ENCODE results near the gene DPM3. TPM values are rescaled to one million over a fixed set of nuclear protein-coding genes. Genes with fewer than 3 reads are reported as not detected.
A peak's percentile ranks its signal among the peaks of the same experiment; 100 is the strongest.
"Not testable (repeated sequence)": the region's sequence is repeated elsewhere in the genome, so short reads cannot be mapped to it uniquely, and the experiment has no call there.

Gene DPM3
- total RNA-seq, 2 donors from 2014 or later: 26.4 to 40.8 TPM

DNA sequence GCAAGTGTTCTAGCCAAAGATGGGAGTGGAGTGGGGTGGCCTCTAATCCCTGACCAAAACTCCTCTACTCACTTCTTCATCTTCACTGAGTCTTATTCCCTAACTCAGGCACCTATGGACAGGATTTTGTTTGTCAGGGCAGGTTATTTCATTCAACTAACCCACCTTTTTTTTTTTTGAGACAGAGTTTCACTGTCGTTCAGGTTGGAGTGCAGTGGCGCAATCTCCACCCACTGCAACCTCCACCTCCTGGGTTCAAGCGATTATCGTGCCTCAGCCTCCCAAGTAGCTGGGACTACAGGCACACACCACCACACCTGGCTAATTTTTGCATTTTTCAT is 27.7 kb upstream of the DPM3 start:
- Mint-ChIP-seq H3K36me3 (peaks cover 11 to 13% of the 10 kb centered on the region in 2 donors), H3K27ac (peak overlapping the region in 1 of 2 donors; percentile 72)
- not testable (repeated sequence) for ATAC-seq; H3K9me3 Mint-ChIP-seq; DNase-seq (ENCODE audit: low spot score in 2 of 2)

DNA sequence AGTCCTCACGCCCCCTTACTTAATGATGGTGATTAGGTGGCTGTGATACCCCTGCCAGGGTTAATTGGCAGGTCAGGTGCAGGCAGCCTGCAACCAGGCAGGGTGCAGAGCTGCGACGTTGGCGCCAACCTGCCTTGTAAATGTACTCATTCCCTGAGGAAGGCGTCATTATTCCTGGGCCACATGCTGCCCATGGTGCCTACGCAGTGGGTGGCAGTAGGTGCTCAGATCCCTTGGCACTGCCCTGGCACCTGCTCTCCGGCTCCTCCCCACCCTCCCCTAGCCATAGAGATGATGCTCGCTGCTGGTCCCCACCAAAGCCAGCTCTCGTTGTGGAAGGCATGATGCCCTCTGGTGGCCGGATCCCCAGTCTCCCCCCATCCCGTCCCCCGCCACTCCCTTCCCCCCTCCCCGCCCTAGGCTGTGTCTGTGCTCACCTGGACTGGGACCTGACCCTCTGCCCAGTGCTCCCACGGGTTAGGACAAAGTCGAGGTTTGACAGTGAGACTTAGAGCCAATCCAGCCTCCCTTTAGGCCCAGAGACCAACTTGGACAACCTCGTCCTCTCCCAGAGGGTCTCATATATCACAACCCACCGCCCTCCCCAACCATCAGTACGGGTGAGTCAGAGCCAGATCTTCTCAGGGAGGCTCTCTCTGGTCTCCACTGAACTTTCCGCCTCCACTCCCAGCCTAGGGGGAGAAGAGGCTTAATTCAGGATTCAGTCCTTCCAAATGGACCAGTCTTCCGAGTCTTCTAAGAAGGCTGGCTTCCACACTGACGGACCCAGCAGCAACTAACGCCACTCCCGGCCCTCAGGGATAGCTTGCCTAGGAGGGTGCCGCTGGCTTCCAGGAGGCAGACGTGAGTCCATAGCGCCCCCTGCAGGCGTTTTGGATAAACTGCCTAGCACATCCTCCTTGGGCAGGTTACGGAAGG is 27.1 kb upstream of the DPM3 start:
- Mint-ChIP-seq H3K36me3 (peaks cover 6% of the 10 kb centered on the region in 2 donors), H3K27ac (peak overlapping the region in 1 of 2 donors; percentile 72), H3K9me3 (no peaks in the 10 kb centered on the region)
- ATAC-seq: peak; percentile 78 to 83
- peak; percentile 84 to 89 for DNase-seq (ENCODE audit: low spot score in 2 of 2)

DNA sequence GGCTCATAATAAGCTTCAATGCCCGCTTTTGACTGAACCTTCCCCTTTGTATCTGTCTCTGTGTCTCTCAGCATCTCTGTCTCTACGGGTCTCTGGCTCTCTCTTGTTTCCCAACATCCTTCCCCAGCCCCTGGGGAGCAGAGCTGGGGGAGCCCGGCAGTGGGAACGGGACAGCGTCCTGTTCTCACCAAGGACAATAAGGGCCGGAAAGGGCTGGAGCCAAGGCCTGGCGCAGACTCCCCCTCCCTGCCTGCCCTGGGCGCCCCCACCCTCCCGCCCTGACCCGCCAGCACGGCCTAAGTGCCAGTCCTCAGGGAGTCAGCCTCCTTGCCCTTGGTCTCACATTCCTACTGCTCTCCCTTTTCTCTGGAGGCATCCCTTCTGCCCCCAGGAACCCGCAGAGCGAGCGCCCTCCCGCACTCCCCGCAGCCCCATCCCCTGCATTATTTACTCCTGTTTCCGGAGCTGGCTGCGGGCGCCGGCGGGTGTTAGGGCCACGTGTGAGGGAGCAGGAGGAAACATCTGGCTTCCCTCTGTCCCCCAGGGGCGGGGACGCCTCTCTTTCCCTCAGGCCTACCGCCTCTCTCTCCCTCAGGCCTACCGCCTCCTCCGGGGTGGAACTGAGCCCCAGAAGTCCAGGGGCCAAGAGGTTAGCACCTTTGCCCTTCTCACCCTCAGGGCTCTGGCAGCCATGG is 26.3 kb upstream of the DPM3 start:
- no peaks in the 10 kb centered on the region for H3K36me3 Mint-ChIP-seq
- peak overlapping the region in 1 of 2 donors; percentile 44 for H3K27ac Mint-ChIP-seq
- H3K9me3 Mint-ChIP-seq: no peaks in the 10 kb centered on the region
- ATAC-seq (no peak), DNase-seq (ENCODE audit: low spot score in 2 of 2) (no peak)

DNA sequence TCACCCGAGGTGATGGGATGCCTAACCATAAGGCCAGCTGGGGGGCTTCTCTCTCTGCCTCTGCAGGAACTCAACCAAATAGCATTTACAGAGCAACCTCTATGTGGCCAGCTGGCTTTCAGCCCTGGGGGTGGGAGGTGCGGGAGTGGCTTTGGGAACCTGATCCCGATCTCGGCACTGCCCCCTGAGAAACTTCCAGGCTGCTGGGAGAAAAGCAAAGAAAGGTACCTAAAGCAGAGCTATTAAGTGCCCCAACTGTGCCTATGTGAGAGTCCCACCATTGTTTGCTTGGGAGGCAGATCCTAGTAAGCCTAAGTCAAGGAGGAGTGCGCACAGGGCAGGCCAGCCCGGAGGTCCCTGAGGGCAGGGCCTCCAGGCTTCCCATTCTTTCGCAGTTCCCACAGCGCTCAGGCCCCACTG is 25.7 kb upstream of the DPM3 start:
- no peaks in the 10 kb centered on the region for H3K36me3 Mint-ChIP-seq
- no peaks in the 10 kb centered on the region for H3K9me3 Mint-ChIP-seq
- DNase-seq (ENCODE audit: low spot score in 2 of 2) (no peak), ATAC-seq (no peak)
- H3K27ac Mint-ChIP-seq: no peak overlapping the region

DNA sequence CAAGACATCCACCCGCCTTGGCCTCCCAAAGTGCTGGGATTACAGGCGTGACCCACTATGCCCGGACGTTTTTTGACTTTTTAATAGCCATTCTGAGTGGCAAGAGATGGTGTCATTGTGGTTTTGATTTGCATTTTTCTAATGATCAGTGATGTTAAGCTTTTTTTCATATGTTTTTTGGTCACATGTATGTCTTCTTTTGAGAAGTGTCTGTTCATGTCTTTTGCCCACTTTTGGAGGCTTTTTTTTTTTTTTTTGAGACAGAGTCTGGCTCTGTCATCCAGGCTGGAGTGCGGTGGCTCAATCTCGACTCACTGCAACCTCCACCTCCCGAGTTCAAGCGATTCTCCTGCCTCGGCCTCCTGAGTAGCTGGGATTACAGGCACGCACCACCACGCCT is 24.3 kb upstream of the DPM3 start:
- H3K27ac Mint-ChIP-seq; DNase-seq (ENCODE audit: low spot score in 2 of 2); H3K36me3 Mint-ChIP-seq; H3K9me3 Mint-ChIP-seq; ATAC-seq: not testable (repeated sequence)

DNA sequence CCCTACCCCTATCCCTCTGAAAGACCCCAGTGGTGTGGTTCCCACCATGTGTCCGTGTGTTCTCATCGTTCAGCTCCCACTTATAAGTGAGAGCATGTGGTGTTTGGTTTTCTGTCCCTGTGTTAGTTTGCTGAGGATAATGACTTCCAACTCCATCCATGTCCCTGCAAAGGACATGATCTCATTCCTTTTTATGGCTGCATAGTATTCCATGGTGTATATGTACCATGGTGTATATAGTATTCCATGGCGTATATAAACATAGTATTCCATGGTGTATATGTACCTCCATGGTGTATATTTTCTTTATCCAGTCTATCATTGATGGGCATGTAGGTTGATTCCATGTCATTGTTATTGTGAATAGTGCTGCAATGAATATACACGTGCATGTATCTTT is 23.5 kb upstream of the DPM3 start:
- ATAC-seq; H3K27ac Mint-ChIP-seq; H3K9me3 Mint-ChIP-seq; DNase-seq (ENCODE audit: low spot score in 2 of 2); H3K36me3 Mint-ChIP-seq: not testable (repeated sequence)

DNA sequence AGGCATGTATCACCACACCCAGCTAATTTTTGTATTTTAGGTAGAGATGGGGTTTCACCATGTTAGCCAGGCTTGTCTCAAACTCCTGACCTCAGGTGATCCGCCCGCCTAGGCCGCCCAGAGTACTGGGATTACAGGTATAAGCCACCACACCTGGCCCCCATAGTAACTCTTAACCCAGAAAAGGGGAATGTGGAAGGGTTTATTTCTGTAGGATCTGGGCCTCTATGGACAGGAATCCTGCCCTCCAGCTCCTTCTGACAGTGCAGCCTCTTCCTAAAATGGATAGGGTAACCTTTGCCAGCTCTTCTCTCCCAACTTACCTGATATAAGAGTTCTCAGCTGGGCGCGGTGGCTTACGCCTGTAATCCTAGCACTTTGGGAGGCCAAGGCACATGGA is 22.3 kb upstream of the DPM3 start:
- H3K36me3 Mint-ChIP-seq; H3K9me3 Mint-ChIP-seq; H3K27ac Mint-ChIP-seq; ATAC-seq; DNase-seq (ENCODE audit: low spot score in 2 of 2): not testable (repeated sequence)

DNA sequence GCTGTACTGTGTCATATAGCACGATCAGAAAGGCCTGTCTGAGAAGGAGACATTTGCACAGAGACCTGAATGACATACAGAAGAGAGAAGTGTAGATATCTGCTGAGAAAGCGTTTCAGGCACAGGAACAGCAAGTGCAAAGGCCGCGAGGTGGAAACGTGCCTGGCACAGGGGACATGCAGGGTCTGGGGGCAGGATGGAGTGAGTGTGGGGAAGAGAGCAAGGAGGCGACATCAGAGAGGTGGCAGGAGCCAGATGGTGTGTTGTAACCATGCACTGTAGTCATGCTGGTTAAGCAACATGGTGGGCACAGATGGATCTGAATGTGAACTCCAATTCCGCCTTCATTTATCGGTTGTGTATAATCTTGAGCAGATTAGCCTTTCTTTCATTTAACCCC is 19.8 kb upstream of the DPM3 start:
- H3K9me3 Mint-ChIP-seq: no peaks in the 10 kb centered on the region
- H3K36me3 Mint-ChIP-seq: no peaks in the 10 kb centered on the region
- DNase-seq (ENCODE audit: low spot score in 2 of 2) (no peak), ATAC-seq (no peak)
- H3K27ac Mint-ChIP-seq: no peak overlapping the region

DNA sequence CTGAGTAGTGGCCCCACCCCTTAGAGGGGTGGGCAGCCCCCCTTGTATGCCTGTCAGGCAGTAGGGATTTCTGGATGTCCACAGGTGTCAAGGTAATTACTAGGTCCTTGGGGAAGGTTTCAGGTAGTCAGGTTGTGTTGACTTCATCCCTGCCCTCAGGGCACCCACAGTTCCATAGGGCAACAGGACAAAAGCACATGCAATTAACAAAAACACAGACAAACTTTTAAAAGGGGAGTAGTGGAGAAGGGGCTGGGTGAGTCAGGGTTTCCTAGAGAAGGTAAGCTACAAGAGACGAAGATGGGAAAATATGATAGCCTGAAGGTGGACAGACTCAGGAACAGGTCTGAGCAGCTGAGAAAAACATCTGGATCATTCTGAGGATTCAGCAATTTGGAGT is 18.7 kb upstream of the DPM3 start:
- Mint-ChIP-seq H3K27ac (peak overlapping the region in 1 of 2 donors; percentile 64), H3K9me3 (no peaks in the 10 kb centered on the region), H3K36me3 (no peaks in the 10 kb centered on the region)
- no peak for DNase-seq (ENCODE audit: low spot score in 2 of 2)
- no peak for ATAC-seq

DNA sequence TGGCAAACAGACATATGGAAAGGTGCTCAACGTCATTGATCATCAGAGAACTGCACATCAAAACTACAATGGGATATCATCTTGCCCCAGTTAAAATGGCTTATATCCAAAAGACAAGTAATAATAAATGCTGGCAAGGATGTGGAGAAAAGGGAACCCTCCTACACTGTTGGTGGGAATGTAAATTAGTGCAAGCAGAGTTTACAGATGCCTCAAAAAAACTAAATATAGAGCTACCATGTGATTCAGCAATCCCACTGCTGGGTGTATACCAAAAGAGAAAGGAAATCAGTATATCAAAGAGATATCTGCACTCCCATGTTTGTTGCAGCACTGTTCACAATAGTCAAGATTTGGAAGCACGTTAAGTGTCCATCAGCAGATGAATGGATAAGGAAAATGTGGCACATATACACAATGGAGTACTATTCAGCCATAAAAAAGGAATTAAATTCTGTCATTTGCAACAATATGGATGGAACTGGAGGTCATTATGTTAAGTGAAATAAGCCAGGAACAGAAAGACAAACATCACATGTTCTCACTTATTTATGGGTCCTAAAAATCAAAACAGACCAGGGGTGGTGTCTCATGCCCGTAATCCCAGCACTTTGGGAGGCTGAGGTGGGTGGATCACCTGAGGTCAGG is 15.8 kb upstream of the DPM3 start:
- H3K27ac Mint-ChIP-seq: not testable (repeated sequence)

DNA sequence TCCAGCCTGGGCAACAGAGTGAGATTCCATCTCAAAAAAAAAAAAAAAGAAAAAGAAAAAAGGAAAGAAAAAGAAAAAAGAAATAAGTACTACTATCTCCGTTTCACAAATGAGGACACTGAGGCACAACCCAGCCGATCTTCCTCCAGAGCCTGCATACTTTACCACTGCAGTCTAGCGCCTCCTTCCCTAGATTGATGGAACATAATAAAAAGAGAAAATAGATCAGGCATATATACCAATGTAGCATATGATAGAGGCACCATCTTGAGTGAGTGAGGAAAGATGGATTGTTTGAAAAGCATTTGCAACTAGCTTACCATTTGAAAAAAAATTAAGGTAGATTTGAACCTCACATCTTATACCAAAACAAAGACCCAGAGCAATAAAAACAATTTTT is 5.2 kb upstream of the DPM3 start:
- peaks cover 1 to 2% of the 10 kb centered on the region in 2 donors for H3K36me3 Mint-ChIP-seq

More for the DNA sequence above, 15.8 kb upstream of the DPM3 start:
- DNase-seq (ENCODE audit: low spot score in 2 of 2); ATAC-seq; H3K36me3 Mint-ChIP-seq; H3K9me3 Mint-ChIP-seq: not testable (repeated sequence)

DNA sequence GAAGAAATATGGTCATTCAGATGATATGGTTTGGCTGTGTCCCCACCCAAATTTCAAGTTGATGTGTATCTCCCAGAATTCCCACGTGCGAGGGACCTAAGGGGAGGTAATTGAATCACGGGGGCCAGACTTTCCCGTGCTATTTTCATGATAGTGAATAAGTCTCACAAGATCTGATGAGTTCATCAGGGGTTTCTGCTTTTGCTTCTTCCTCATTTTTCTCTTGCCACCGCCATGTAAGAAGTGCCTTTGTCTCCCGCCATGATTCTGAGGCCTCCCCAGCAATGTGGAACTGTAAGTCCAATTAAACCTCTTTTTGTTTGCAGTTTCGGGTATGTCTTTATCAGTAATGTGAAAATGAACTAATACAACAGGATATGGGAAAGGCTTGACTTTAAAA is 1.4 kb upstream of the DPM3 start:
- Mint-ChIP-seq H3K36me3 (peaks cover 30 to 31% of the 10 kb centered on the region in 2 donors), H3K9me3 (no peaks in the 10 kb centered on the region), H3K27ac (no peak overlapping the region)
- DNase-seq (ENCODE audit: low spot score in 2 of 2): no peak
- no peak for ATAC-seq

More for the DNA sequence above, 5.2 kb upstream of the DPM3 start:
- no peak for ATAC-seq
- no peak for DNase-seq (ENCODE audit: low spot score in 2 of 2)
- no peaks in the 10 kb centered on the region for H3K9me3 Mint-ChIP-seq
- H3K27ac Mint-ChIP-seq: no peak overlapping the region

DNA sequence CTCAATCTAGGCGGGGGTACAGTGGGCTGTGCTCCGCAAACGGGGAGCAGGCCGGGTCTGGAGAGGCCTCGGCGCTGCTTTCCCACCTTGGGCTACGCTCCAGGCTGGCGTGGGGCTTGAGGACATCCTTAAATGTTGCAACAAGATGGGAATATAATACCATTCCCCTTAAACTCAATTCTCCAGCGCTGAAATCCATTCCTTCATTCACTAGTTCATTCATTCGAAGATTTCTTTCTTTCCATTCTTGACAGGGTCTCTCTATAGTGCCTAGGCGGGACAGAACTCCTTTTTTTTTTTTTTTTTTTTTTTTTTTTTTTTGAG is 261 bp upstream of the DPM3 start:
- Mint-ChIP-seq H3K36me3 (peaks cover 32 to 35% of the 10 kb centered on the region in 2 donors), H3K9me3 (no peaks in the 10 kb centered on the region), H3K27ac (peak overlapping the region; percentile 94 to 98)
- ATAC-seq (no peak), DNase-seq (ENCODE audit: low spot score in 2 of 2) (no peak)

DNA sequence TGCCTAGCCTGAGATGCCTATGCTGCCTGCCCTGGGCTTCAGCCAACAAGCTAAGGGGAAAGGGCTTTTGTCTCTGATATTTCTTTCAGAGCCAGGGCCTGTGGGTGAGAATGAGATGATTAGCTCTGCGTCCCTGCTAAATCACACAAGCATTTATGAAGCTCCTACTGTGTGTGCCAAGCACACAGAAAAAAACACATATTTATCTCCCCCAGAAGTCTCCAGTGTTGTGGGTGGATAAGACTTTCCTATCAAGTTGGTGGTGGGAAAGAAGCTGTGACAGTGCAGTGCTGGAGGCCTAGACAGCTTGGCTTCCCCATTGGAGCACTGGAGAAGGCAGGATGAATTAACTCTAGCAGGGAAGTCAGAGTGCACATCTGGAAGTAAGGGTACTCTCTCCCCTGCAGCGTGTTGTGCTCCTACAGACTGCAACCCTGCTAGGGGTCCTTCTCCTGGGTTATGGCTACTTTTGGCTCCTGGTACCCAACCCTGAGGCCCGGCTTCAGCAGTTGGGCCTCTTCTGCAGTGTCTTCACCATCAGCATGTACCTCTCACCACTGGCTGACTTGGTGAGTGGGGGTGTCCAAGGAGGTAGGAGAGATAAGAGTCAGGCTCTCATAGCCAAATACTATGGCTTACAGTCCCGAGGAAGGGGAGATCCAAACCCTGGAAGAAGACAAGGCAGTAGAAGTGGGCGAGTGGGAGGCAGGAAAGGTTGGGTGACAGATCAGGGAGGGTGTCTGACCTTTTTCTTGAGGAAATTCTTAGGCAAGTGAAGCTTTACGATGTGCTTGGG is 3.0 kb downstream of the DPM3 start:
- DNase-seq (ENCODE audit: low spot score in 2 of 2): no peak
- Mint-ChIP-seq H3K36me3 (peaks cover 32 to 36% of the 10 kb centered on the region in 2 donors), H3K27ac (peak overlapping the region; percentile 94 to 98), H3K9me3 (no peaks in the 10 kb centered on the region)
- ATAC-seq: no peak

DNA sequence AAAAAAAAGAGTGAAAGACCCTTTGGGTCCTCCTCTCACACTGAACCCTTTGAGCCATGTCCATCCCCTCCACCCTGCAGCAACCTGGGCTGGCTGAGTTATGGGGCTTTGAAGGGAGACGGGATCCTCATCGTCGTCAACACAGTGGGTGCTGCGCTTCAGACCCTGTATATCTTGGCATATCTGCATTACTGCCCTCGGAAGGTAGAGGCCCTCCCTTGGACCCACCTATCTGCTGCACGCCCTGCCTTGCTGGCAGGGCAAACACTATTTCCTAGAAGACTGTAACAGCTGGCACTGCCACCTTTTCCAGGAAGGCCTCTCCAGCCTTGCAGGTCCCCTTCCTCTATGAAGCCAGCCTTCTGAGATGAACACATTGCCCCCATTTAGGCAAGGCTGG is 3.6 kb downstream of the DPM3 start:
- Mint-ChIP-seq H3K36me3 (peaks cover 32 to 36% of the 10 kb centered on the region in 2 donors), H3K27ac (peak overlapping the region; percentile 94 to 98), H3K9me3 (no peaks in the 10 kb centered on the region)
- ATAC-seq: no peak
- DNase-seq (ENCODE audit: low spot score in 2 of 2): no peak

DNA sequence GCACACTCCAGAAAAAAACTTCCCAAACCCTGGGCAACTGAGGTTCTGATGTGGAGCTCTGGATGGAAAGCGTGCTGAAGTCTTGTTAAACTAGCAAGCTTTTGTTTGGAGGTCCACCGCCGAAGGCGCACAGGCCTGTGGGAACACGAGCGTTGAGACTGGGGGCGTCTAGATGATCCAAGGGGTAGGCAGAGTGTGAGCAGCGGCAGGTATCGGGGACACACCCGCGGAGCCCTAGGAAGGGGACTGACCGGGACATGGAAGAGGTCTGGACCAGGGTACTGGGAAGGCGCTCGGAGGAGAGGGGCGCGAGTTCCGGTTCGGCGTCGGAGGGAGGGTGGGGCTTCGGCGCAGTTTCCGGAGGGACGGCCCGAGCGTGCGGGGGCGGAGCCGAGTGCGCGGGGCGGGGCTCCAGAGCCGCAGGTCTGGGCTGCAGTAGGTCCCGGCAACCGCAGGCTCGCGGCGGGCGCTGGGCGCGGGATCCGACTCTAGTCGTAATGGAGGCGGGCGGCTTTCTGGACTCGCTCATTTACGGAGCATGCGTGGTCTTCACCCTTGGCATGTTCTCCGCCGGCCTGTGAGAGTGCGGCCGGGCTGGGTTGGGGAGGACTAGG is 4.8 kb downstream of the DPM3 start, which contains the start of gene SLC50A1:
SLC50A1 (plus strand) TSS at position 438 of the 614 bp plus-strand sequence; CDS start at position 498, 60 bp downstream.
- H3K9me3 Mint-ChIP-seq: no peaks in the 10 kb centered on the region
- peaks cover 31 to 34% of the 10 kb centered on the region in 2 donors for H3K36me3 Mint-ChIP-seq
- DNase-seq (ENCODE audit: low spot score in 2 of 2) (peak; percentile 94 to 96), ATAC-seq (peak; percentile 76 to 86)
- peak within 1 kb of the TSS; percentile 94 to 98 for H3K27ac Mint-ChIP-seq

Data from activated naive CD4-positive, alpha-beta T cell treated with anti-CD3 and anti-CD28 coated beads, Interleukin-2, amount 50 U/mL, for 72 hours (primary cell).